HG03175 (cell line): ENCODE measurements around the gene TNNC1.

ENCODE experiments used
- ATAC-seq: cut with Tn5 transposase; IDR thresholded peaks from one replicate; pipeline ENCODE4 v1.9.1; 2021; ENCODE audit warnings: mild to moderate bottlenecking, moderate library complexity; ENCODE audit not compliant: unreplicated experiment

Gene TNNC1

GRCh38 chr3:52458770-52459545, 5.1 kb upstream of the TNNC1 start:
- no peak for ATAC-seq

GRCh38 chr3:52458031-52458760, 4.4 kb upstream of the TNNC1 start:
- ATAC-seq: no peak

- ATAC-seq: no peak
Observed at GRCh38 chr3:52456800-52457183, 3.0 kb upstream of the TNNC1 start.

- no peak for ATAC-seq
Observed at GRCh38 chr3:52456169-52456799, 2.4 kb upstream of the TNNC1 start.

GRCh38 chr3:52455283-52456168, 1.7 kb upstream of the TNNC1 start, which contains the start of gene NISCH:
NISCH (plus strand) TSS chr3:52455604; CDS start chr3:52455642, 38 bp downstream.
- peak; percentile 78 for ATAC-seq

- no peak for ATAC-seq
Observed at GRCh38 chr3:52454938-52455282, 1.1 kb upstream of the TNNC1 start.

- ATAC-seq: no peak
Observed at GRCh38 chr3:52454250-52454937, 553 bp upstream of the TNNC1 start.

GRCh38 chr3:52452570-52453221, 1.1 kb downstream of the TNNC1 start:
- no peak for ATAC-seq

- ATAC-seq: no peak
Observed at GRCh38 chr3:52452126-52452525, 1.7 kb downstream of the TNNC1 start.

GRCh38 chr3:52451237-52452083, 2.4 kb downstream of the TNNC1 start:
- ATAC-seq: no peak

- ATAC-seq: no peak
Observed at GRCh38 chr3:52450489-52451236, 3.2 kb downstream of the TNNC1 start.

GRCh38 chr3:52447512-52448355, 6.1 kb downstream of the TNNC1 start:
- no peak for ATAC-seq

- ATAC-seq: no peak
Observed at GRCh38 chr3:52446631-52447511, 7.0 kb downstream of the TNNC1 start.

GRCh38 chr3:52446042-52446441, 7.8 kb downstream of the TNNC1 start:
- no peak for ATAC-seq

- ATAC-seq: peak; percentile 92
Observed at GRCh38 chr3:52444860-52445793, 8.7 kb downstream of the TNNC1 start, which contains the start of gene SEMA3G. SEMA3G (minus strand) TSS chr3:52445103; CDS start chr3:52445027, 76 bp downstream.
